22Rv1 (cell line): ENCODE results near the gene LPIN3.

Experiments used
- H3K27ac ChIP-seq: fragments of 450-650 bp; 2 replicates; pipeline ENCODE4 v1.5.1; 2017
- CTCF ChIP-seq: fragments of 450-650 bp; IDR thresholded peaks from 2 replicates; pipeline ENCODE4 v1.5.1; 2017; ENCODE audit warnings: mild to moderate bottlenecking
- ZFX ChIP-seq: fragments of 450-650 bp; IDR thresholded peaks from 2 replicates; pipeline ENCODE4 v1.6.1; 2017; ENCODE audit warnings: antibody characterized with exemption, borderline replicate concordance

The LPIN3 gene

DNA sequence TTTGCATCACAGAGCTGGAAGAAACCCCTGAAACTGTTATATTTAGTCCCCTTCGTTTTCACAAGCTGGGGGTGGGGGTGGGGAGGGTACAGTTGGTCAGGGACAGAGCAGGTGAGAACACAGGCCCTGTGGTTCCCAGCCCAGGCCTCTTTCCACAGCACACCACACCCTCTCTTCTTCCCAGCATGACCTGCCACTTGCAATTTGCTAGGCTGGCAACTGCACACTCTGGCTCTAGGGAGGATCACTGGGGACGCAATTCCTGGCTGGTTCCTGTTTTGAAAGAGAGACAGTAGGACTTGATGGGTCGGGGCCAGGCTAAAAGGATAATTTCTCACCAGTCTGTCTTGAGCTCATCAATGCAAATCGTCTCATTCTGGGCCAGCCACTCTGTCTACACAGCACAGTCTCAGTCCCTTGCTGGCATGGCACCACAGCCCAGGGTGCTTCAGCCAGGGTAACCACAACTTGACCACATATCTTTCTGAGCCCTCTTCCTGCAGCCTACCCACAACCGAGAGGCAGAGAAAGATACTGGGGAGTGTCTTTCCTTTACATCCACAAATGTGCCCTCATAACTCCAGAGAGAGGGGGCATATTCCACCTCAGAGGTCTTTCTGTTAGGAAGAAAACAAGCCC lies 67.7 kb downstream of the LPIN3 start:
- H3K27ac ChIP-seq = no peak overlapping the region
- TF ChIP-seq ZFX (no peak), CTCF (no peak)

DNA sequence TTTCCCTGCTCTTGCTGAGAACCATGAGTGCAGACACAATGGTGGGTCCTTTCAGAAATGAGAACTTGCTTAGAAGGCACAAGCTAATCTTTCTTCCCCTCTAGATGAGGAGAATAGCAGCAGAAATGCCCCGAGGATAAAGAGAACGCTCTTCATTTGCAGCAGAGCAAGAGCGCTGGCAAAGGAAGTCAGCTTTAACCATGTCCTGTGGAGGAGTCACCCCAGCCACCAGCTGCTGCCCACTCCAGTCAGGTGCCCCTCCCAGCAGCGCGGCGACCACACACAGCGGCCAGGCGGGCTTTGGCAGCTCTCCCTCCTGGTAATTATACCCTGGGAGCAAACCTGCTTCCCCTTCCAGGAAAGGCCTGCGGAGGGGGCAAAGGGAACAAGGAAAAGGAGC lies 68.4 kb downstream of the LPIN3 start:
- H3K27ac ChIP-seq = no peak overlapping the region
- no peak for TF ChIP-seq ZFX
